HL-60/S4 treated with retinoic acid at 250 ng/mL for 4 days and 3 days (cell line): Measurements from ENCODE around the gene RPTOR.

Source experiments
- in situ Hi-C: fragments of 300-500 bp; cut with MboI; formaldehyde crosslinking; loops from 2 replicates; pipeline ENCODE4 v1.7.0; 2022; ENCODE audit warnings: low sequenced_read_pairs

The RPTOR gene

GRCh38 chr17:80856863-80857755 lies 312.5 kb downstream of the RPTOR start:
- in situ Hi-C loops: no loop called here

DNA sequence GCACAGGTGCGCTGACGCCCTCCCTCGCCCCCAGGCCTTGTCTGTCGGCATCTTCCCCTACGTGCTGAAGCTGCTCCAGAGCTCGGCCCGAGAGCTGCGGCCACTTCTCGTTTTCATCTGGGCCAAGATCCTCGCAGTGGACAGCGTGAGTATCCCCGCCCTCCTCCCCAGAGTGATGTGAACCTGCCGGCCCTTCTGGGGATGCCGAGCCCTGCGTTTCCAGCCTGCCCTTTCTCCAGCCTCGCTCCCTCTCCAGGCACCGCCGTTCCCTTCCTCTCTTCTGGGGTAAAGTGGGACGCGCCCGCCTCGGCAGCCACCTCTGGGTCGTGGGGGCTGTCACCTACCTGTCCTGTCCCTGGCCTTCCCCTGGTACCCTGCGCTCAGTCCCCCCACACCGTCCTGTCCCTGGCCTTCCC lies 313.1 kb downstream of the RPTOR start:
- in situ Hi-C loops: no loop called here

DNA sequence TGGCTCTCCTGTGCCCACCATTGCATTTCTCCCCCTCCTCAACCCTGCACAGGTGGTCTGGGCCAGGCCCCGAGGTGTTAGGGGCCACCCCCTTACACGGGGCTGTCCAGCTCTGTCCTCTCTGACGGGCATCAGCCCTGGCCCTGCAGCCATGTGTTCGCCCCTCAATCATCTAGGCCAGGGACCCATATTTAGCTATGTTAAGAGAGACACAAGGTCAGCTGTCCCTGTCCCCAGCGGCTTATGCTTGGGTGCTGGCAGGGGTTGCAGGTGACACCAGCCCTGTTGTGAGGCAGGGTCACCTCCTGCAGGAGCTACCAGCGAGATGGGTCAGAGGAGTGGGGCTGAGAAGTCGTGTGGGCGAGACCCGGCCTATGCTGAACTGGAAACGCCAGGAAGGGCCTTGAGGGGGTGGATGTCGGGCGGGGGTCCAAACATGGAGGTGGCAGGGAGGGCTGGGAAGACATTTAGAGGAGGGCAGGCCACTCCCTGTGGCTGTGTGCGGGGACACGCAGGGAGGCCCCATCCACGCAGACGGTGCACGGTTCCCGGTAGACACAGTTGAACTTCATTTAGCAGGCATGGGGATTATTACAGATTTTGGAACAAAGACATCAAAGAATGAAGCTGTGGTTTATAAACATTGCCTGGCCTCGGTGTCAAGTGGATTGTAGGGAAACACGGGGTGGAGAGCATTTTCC lies 313.8 kb downstream of the RPTOR start:
- in situ Hi-C loops: no loop called here

GRCh38 chr17:80859002-80859941 lies 314.6 kb downstream of the RPTOR start:
- in situ Hi-C loops: no loop called here

- in situ Hi-C loops: no loop called here
These were observed 315.5 kb downstream of the RPTOR start for GRCh38 chr17:80860101-80860671.

GRCh38 chr17:80860703-80861417 lies 316.2 kb downstream of the RPTOR start:
- in situ Hi-C loops: no loop called here

DNA sequence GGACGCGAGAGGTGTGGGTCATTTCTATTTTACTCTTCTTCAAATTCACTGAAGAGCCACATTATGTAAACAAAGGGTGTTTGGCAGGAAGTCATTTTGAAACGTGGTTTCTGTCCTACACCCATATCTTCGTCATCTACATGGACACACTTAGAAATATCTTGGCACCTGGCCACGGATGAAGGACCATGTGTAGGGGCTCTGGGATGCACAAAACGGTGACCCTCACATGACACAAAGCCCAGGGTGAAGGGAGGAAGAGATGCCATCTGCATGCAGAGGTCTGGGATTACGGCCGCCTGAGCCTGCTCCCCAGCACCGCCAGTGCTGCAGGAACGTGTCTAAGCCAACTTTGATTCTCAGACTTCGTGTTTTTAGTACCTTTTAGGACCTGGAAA lies 316.8 kb downstream of the RPTOR start:
- in situ Hi-C loops: no loop called here

DNA sequence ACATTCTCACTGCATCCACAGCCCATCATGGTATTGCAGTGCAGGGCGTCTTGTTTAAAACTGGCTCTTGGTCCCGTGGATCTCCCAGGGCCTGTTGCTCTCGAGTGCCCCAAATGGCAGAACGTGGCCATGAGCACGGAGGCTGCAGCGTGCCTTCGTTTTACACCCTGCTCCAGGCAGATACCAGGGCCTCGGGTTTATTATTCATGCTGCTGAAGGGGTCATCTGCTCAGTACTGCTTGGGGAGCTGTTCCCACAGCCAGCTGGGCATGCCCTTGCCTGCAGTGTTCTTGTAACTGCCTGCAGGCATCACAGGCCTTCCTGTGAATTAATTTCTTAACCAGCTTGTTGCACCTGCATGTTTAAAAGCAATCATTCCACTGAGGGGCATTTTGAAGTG lies 317.3 kb downstream of the RPTOR start:
- in situ Hi-C loops: no loop called here

DNA sequence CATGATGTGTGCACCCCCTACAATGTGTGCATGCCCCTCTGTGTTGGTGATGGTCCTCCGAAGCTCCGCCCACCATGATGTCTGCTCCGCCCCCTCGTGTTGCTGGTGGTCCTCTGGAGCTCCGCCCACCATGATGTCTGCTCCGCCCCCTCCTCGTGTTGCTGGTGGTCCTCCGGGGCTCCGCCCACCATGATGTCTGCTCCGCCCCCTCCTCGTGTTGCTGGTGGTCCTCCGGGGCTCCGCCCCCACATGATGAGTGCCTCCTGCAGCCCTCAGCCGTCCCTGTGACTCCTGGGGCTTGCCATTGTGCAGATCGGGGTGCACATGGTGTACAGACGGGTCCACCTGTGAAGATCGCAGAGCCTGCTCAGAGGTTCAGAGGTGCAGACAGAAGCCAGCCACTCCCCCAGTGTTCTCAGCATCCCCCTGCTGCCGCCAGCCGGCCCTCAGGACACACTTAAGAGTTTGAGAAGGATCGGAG lies 317.9 kb downstream of the RPTOR start:
- in situ Hi-C loops: no loop called here

- in situ Hi-C loops: no loop called here
These were observed 318.3 kb downstream of the RPTOR start for GRCh38 chr17:80862978-80863377.

DNA sequence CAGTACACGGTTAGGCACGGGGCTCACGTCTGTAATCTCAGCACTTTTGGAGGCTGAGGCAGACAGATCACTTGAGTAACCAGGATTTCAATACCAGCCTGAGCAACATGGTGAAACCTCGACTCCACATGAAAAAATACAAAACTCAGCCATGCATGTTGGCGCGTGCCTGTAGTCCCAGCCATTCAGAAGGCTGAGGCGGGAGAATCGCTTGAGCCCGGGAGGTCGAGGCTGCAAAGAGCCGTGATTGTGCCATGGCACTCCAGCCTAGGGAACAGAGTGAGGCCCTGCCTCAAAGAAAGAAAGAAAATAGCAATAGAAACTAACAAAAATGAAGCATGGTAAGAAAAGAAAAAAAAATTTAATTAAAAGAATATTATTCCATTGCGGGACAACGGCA lies 319.0 kb downstream of the RPTOR start:
- in situ Hi-C loops: no loop called here

DNA sequence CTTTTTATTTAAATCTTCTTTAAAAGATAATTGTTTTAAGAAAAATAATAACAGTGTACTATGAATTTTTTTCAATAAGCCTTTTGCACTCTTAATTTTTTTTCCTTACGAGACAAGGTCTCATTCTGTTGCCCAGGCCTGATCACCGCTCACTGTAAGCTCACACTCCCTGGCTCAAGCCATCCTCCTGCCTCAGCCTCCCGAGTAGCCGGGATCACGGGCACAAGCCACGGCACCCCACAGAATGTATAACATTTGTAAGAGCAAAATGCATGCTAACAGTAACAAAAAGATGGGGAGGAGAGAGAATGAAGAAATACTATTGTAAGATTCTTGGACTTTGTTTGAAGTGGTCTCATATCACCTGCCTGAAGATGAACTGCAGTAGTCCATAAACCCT lies 320.1 kb downstream of the RPTOR start:
- in situ Hi-C loops: no loop called here

DNA sequence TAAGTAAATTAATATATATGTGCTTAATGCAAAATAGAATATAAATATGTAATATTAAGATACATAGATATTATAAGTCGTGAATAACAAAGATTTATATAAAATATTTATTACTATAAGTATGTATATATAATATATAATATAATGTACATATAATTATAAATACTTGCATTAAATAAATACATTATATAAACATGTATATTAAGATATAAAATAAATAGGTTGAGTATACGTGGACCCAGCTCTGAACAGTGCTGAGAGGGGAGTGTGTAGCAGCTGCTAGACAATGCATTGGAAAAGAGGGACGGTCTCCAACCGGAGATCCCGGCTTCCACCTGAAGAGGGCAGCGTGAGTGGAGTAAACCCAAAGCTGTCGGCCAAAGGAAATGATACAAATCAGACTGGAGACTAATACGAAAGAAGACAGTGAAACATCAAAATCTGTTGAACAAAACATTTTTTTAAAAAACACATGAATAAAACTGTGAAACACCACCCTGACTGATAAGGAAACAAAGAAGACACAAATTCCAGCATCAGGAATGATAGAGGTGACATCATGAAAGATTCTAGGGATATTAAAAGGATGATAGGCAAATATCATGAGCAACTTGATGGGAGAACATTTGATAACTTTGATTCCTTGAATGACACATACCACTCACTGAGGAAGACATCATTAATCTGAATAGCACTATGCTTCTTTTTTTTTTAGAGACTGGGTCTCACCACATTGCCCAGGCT lies 321.6 kb downstream of the RPTOR start:
- in situ Hi-C loops: no loop called here

DNA sequence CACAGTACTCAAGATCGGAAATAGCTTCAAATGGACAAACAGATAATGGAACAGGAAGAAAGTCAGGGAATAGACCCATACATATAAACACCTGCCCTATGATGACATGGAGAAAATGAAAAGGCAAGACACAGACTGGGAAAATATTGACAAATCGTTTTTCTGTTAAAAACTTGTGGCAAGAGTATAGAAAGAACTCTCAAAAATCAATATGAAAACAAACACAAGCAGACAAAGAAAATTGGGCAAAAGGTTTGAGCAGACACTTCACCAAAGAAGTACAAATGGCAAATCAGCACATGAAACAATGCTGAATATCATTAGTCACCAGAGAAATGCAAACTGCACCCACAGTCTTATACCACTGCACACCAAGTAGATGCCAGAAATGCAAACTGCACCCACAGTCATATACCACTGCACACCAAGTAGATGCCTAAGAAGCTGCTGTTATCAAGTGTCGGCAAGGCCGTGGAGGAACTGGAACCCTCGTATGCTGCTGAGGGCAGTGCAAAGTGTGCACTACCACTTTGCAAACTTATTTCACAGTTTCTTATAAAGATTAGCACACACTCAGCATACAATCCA lies 323.5 kb downstream of the RPTOR start:
- in situ Hi-C loops: no loop called here

DNA sequence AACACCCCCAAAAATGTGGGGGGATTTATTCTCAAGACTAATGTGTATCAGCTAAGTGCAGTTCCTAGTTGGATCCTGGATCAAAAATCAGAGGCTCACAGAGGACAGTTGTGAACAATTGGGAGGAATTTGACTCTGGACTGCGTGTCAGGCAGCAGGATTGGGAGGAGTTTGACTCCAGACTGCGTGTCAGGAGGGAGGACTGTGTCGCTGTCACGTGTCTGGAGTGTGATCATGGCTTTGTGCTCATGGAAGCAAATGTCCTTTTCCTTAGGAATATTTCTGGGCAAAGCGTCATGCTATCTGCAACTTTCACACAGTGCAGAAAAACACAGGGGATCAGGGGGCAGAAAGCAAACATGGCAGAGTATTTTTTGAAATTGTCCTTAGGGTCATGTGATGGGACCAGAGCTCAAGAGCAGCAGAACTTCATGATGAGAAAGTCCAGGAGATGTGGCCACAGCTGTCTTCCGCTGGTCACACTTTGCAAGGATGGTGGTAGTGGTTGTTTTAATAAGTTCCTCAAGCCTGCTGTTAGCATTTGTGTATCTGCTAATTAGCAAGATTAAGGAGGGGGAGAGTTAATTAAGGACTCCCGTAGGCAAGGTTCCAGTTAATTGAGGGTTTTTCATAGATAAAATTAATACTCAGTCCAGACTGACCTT lies 325.0 kb downstream of the RPTOR start:
- in situ Hi-C loops: no loop called here

DNA sequence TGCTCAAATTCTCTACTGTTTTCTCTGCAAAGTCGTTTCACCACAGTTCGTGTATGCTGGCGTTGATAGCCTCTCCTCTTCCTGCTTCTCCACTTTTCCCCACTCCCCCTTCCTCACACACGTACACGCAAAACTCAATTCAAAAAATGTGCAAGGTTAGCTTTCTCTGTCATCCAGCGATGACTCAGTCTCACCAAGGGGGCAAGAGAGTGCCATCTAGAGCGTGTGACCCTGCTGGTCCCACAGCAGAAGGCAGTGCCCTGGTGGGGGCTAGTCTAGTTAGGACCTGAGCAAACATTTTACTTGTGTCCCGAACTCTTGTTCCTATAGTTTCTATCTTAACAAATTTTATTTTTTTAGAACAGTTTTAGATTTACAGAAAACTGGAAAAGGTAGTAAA lies 325.8 kb downstream of the RPTOR start:
- in situ Hi-C loops: no loop called here

GRCh38 chr17:80871341-80871740 lies 326.7 kb downstream of the RPTOR start:
- in situ Hi-C loops: no loop called here

GRCh38 chr17:80872001-80872500 lies 327.4 kb downstream of the RPTOR start:
- in situ Hi-C loops: no loop called here
